Activated CD8-positive, alpha-beta memory T cell treated with anti-CD3 and anti-CD28 coated beads for 48 hours (primary cell): Measurements from ENCODE around the gene TLCD3B.
"Not testable (repeated sequence)": the region's sequence is repeated elsewhere in the genome, so short reads cannot be mapped to it uniquely, and the experiment has no call there.

Experiments used
- DNase-seq, 3 experiments: peaks; one replicate each; pipeline ENCODE4 v3.0.0-alpha.2; 2020; ENCODE audit warnings: low read depth in 2 of 3, low spot score in 2 of 3

TLCD3B gene

GRCh38 chr16:30063278-30063892, 32.3 kb upstream of the TLCD3B start:
- no peak for DNase-seq

- no peak for DNase-seq
Observed at GRCh38 chr16:30060836-30061554, 29.9 kb upstream of the TLCD3B start.

GRCh38 chr16:30060346-30060745, 29.3 kb upstream of the TLCD3B start:
- DNase-seq = no peak

- DNase-seq = no peak
Observed at GRCh38 chr16:30054959-30055553, 24.0 kb upstream of the TLCD3B start.

- no peak for DNase-seq
Observed at GRCh38 chr16:30054451-30054850, 23.4 kb upstream of the TLCD3B start.

- no peak for DNase-seq
Observed at GRCh38 chr16:30053376-30054015, 22.4 kb upstream of the TLCD3B start.

GRCh38 chr16:30052671-30053372, 21.8 kb upstream of the TLCD3B start:
- peak; percentile 81 to 97 (median 95) for DNase-seq

GRCh38 chr16:30051518-30051917, 20.4 kb upstream of the TLCD3B start:
- DNase-seq = no peak

- DNase-seq = no peak
Observed at GRCh38 chr16:30049871-30050270, 18.8 kb upstream of the TLCD3B start.

- DNase-seq = no peak
Observed at GRCh38 chr16:30046588-30046987, 15.5 kb upstream of the TLCD3B start.

GRCh38 chr16:30046178-30046577, 15.1 kb upstream of the TLCD3B start:
- DNase-seq = no peak

GRCh38 chr16:30041841-30042240, 10.8 kb upstream of the TLCD3B start:
- no peak for DNase-seq

GRCh38 chr16:30040690-30041089, 9.6 kb upstream of the TLCD3B start:
- DNase-seq = not testable (repeated sequence)

- no peak for DNase-seq
Observed at GRCh38 chr16:30040221-30040620, 9.2 kb upstream of the TLCD3B start.

- DNase-seq = no peak
Observed at GRCh38 chr16:30033270-30033669, 2.2 kb upstream of the TLCD3B start.

- DNase-seq = peak in 1 of 3 experiments; percentile 40
Observed at GRCh38 chr16:30032083-30032819, 1.2 kb upstream of the TLCD3B start.

- no peak for DNase-seq
Observed at GRCh38 chr16:30031477-30031918, 427 bp upstream of the TLCD3B start.

GRCh38 chr16:30030011-30030685, 923 bp downstream of the TLCD3B start:
- no peak for DNase-seq

- DNase-seq = no peak
Observed at GRCh38 chr16:30028438-30029076, 2.5 kb downstream of the TLCD3B start.
